ACC112 (cell line): Measurements from ENCODE around the gene ZNF516.
A peak's percentile ranks its signal among the peaks of the same experiment; 100 is the strongest.
"Not testable (repeated sequence)": the region's sequence is repeated elsewhere in the genome, so short reads cannot be mapped to it uniquely, and the experiment has no call there.

ENCODE experiments used
- H2AFZ ChIP-seq: fragments of 200-600 bp; sonication (generic); one replicate; pipeline ENCODE4 v1.6.0; 2017; ENCODE audit warnings: antibody characterized with exemption, low read length; ENCODE audit not compliant: unreplicated experiment
- H3K27ac ChIP-seq: fragments of 200-600 bp; sonication (generic); 2 replicates; pipeline ENCODE4 v1.5.1; 2014; ENCODE audit warnings: low read depth, mild to moderate bottlenecking, antibody characterized with exemption, low read length, moderate library complexity
- H3K27me3 ChIP-seq: fragments of 200-600 bp; sonication (generic); 2 replicates; pipeline ENCODE4 v1.6.1; 2014; ENCODE audit warnings: mild to moderate bottlenecking, antibody characterized with exemption, low read length, moderate library complexity, mixed read lengths; ENCODE audit not compliant: insufficient read depth
- H3K36me3 ChIP-seq: fragments of 200-600 bp; sonication (generic); 2 replicates; pipeline ENCODE4 v1.6.1; 2016; ENCODE audit warnings: mild to moderate bottlenecking, antibody characterized with exemption, low read length, moderate library complexity, mixed read lengths; ENCODE audit not compliant: insufficient read depth
- H3K4me1 ChIP-seq: fragments of 200-600 bp; sonication (generic); one replicate; pipeline ENCODE4 v1.6.1; 2016; ENCODE audit warnings: low read length, mixed read lengths; ENCODE audit not compliant: insufficient read depth, unreplicated experiment, control insufficient read depth
- H3K4me3 ChIP-seq: fragments of 200-600 bp; sonication (generic); 2 replicates; pipeline ENCODE4 v1.5.1; 2014; ENCODE audit warnings: mild to moderate bottlenecking, low read depth, low read length
- H3K79me2 ChIP-seq: fragments of 200-600 bp; sonication (generic); one replicate; pipeline ENCODE4 v1.6.0; 2016; ENCODE audit warnings: low read length; ENCODE audit not compliant: control insufficient read depth, unreplicated experiment, insufficient read depth

The ZNF516 gene, protein sequence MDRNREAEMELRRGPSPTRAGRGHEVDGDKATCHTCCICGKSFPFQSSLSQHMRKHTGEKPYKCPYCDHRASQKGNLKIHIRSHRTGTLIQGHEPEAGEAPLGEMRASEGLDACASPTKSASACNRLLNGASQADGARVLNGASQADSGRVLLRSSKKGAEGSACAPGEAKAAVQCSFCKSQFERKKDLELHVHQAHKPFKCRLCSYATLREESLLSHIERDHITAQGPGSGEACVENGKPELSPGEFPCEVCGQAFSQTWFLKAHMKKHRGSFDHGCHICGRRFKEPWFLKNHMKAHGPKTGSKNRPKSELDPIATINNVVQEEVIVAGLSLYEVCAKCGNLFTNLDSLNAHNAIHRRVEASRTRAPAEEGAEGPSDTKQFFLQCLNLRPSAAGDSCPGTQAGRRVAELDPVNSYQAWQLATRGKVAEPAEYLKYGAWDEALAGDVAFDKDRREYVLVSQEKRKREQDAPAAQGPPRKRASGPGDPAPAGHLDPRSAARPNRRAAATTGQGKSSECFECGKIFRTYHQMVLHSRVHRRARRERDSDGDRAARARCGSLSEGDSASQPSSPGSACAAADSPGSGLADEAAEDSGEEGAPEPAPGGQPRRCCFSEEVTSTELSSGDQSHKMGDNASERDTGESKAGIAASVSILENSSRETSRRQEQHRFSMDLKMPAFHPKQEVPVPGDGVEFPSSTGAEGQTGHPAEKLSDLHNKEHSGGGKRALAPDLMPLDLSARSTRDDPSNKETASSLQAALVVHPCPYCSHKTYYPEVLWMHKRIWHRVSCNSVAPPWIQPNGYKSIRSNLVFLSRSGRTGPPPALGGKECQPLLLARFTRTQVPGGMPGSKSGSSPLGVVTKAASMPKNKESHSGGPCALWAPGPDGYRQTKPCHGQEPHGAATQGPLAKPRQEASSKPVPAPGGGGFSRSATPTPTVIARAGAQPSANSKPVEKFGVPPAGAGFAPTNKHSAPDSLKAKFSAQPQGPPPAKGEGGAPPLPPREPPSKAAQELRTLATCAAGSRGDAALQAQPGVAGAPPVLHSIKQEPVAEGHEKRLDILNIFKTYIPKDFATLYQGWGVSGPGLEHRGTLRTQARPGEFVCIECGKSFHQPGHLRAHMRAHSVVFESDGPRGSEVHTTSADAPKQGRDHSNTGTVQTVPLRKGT

GRCh38 chr18:76495006-76495370 lies at the start of gene ZNF516:
TSS of gene ZNF516 (minus strand) at chr18:76495242. CDS start at chr18:76443054, 52,188 bp downstream.
- Histone ChIP-seq H3K36me3 (no peaks in the 10 kb centered on the region), H3K4me1 (peaks cover 2% of the 10 kb centered on the region), H3K27ac (peak within 1 kb of the TSS; percentile 78), H2AFZ (peak within 1 kb of the TSS; percentile 86), H3K27me3 (no peaks in the 10 kb centered on the region), H3K4me3 (peak within 1 kb of the TSS; percentile 90), H3K79me2 (peaks cover 24% of the 10 kb centered on the region)

- H3K27me3 ChIP-seq, result no peaks in the 10 kb centered on the region
- no peak overlapping the region for H2AFZ ChIP-seq
- H3K4me3 ChIP-seq, result no peak overlapping the region
- no peaks in the 10 kb centered on the region for H3K4me1 ChIP-seq
- H3K36me3 ChIP-seq, result no peaks in the 10 kb centered on the region
- no peaks in the 10 kb centered on the region for H3K79me2 ChIP-seq
- H3K27ac ChIP-seq, result no peak overlapping the region
These were observed 43.8 kb upstream of the ZNF516 start for GRCh38 chr18:76538846-76539245.

DNA sequence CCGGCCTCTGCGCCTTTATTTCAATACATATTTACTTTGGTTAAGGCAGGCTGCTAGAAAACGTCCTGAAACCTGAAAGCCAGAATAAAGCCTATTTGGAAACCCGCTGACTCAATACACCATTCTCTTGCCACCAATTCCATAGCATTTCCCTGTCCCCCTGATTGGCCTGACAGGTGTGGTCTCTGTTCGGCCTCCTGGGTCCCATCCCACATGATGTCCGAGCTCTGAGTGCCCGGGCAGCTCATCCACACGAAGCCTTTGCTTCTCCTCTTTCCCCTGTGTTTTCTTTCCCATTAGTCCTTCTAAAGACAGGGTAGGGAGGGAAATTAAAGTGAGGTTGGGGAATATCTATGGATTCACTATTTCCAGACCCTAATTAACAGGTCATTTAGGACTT lies 42.6 kb upstream of the ZNF516 start:
- Histone ChIP-seq H3K27me3 (no peaks in the 10 kb centered on the region), H3K36me3 (no peaks in the 10 kb centered on the region), H3K4me3 (no peak overlapping the region), H3K79me2 (no peaks in the 10 kb centered on the region), H3K27ac (no peak overlapping the region), H3K4me1 (no peaks in the 10 kb centered on the region), H2AFZ (no peak overlapping the region)

DNA sequence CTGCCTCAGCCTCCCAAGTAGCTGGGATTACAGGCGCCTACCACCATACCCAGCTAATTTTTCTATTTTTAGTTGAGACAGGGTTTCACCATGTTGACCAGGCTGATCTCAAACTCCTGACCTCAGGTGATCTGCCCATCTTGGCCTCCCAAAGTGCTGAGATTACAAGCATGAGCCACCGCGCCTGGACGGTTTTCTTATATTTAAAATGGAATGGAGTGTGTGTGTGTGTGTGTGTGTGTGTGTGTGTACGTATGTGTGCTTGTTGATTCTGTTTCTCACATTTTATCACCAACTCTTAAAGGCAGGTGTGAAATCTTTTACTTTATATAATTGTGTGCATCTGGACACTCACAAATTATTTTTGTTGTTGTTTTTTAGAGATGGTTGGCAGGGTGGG lies 41.6 kb upstream of the ZNF516 start:
- H3K4me1 ChIP-seq, H3K79me2 ChIP-seq, H3K27me3 ChIP-seq, H3K27ac ChIP-seq, H3K36me3 ChIP-seq, H3K4me3 ChIP-seq, H2AFZ ChIP-seq: not testable (repeated sequence)

DNA sequence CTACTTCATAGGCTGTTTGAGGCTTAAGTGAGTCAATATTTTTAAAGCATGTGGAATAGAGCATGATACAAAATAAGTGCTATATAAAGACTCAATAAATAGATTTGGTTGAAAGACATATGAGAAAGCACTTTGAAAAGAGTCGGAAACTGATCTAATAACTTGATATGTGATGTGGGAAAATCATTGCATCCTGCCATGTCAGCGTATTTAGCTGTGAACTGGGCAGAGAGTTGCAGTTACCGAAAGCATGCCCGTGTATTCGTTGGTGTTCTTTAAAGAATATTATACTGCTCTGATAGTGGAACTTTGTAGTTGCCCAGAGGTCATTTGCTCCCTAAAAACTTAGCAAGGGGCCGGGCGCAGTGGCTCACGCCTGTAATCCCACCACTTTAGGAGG lies 37.8 kb upstream of the ZNF516 start:
- Histone ChIP-seq H2AFZ (no peak overlapping the region), H3K4me1 (peaks cover 10% of the 10 kb centered on the region), H3K27me3 (no peaks in the 10 kb centered on the region), H3K36me3 (no peaks in the 10 kb centered on the region), H3K79me2 (no peaks in the 10 kb centered on the region), H3K4me3 (no peak overlapping the region), H3K27ac (no peak overlapping the region)

GRCh38 chr18:76530846-76531245 lies 35.8 kb upstream of the ZNF516 start:
- Histone ChIP-seq H3K4me3 (no peak overlapping the region), H2AFZ (no peak overlapping the region), H3K27me3 (no peaks in the 10 kb centered on the region), H3K79me2 (no peaks in the 10 kb centered on the region), H3K4me1 (peaks cover 13% of the 10 kb centered on the region), H3K27ac (no peak overlapping the region), H3K36me3 (no peaks in the 10 kb centered on the region)

- Histone ChIP-seq H3K27me3 (no peaks in the 10 kb centered on the region), H3K4me1 (peaks cover 15% of the 10 kb centered on the region), H3K79me2 (no peaks in the 10 kb centered on the region), H2AFZ (no peak overlapping the region), H3K27ac (no peak overlapping the region), H3K4me3 (no peak overlapping the region), H3K36me3 (no peaks in the 10 kb centered on the region)
These were observed 35.3 kb upstream of the ZNF516 start for GRCh38 chr18:76530391-76530790.

DNA sequence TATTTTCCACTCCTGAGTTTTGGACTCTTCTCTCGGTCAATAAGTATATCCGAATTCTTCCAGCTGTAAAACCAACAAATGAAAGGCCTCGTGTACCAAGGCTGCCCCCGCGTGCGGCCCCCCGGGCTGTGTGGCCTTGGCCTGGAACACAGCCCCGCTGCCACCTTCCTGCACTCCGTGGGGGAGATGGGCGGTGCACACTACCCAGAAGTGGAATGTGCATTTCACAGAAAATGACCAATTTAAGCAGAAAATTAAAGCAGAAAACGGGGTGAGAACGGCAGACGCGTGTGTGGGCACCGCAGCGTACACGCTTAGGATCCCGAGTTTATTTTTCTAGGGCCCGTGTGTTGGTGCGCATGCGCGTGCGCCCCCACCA lies 34.4 kb upstream of the ZNF516 start:
- peaks cover 15% of the 10 kb centered on the region for H3K4me1 ChIP-seq
- H3K4me3 ChIP-seq, result 0 out of 2 replicates have a peak overlapping the region, but pooled peaks have one; percentile 70
- H3K27me3 ChIP-seq, result no peaks in the 10 kb centered on the region
- H3K36me3 ChIP-seq, result no peaks in the 10 kb centered on the region
- peak overlapping the region; percentile 72 for H2AFZ ChIP-seq
- H3K79me2 ChIP-seq, result no peaks in the 10 kb centered on the region
- H3K27ac ChIP-seq, result no peak overlapping the region; the same call in 1 of the 2 replicates

DNA sequence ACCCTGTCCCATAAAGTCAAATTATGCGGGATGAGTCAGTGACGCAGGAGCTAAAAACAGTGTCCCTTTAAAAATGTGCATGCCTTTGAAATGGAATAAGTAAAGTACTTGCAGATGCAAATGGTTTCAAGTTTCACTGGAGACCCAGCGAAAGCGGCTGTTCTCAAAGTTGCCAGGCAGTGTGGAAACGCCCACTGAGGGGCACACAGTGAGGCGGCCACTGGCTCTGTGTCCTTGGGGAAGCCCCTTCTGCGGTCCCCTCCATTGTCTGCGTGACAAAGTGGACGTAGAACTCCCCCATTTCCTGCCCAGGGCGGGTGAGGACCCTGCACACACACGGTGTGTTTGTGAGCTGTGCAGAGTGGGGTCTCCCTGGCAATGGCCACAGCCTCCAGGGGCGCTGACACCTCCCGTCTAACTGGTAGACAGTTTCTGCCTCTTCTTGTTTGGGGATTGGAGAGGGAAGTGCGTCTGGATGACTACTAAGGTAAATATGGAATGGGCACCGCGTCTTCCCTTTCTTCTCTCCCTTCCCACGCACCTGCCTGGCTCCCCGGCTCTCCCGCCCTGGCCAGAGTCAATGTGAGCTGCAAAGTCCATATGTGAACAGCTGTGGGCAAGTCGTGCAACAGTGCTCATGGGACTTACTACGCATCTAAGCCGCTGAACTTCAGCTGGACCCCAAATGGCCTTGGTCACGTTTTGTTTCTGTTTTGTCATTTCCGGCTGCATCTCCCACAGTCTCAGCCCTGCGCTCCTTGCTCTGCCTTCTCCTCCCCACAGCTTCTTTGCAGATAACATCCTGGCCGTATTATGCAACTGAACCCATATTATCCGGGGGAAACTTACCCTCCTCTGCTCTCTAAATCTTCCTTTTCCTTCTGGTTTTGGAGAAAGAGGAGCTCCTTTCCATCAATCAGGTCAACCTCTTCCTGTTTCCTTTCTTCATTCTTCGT lies 33.7 kb upstream of the ZNF516 start:
- H3K27me3 ChIP-seq, result no peaks in the 10 kb centered on the region
- H3K79me2 ChIP-seq, result no peaks in the 10 kb centered on the region
- peak overlapping the region; percentile 70 for H3K4me3 ChIP-seq
- H3K4me1 ChIP-seq, result peaks cover 15% of the 10 kb centered on the region
- H3K27ac ChIP-seq, result peak overlapping the region; percentile 7; the same call in 1 of the 2 replicates
- H3K36me3 ChIP-seq, result no peaks in the 10 kb centered on the region
- H2AFZ ChIP-seq, result peak overlapping the region; percentile 72

DNA sequence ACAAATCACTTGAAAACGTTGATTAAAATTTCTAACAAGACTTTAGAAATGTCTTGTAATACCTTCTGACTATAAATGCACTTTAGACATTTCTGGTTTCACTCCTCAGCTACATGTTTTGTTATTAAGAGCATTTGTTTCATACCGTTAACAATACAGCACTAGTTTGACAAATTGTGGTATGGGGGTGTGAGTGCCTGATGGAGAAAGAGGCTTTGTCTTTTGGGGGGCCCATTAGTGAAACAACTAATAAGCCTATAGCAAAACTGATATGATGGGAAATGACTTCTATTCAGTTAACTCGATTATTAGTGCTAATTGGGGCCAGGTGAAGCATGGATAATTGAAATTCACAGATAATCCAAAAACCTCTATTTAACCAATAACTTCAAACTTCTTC lies 30.9 kb upstream of the ZNF516 start:
- no peaks in the 10 kb centered on the region for H3K36me3 ChIP-seq
- no peaks in the 10 kb centered on the region for H3K27me3 ChIP-seq
- H2AFZ ChIP-seq, result peak overlapping the region; percentile 76
- no peaks in the 10 kb centered on the region for H3K79me2 ChIP-seq
- peak overlapping the region; percentile 80 for H3K4me3 ChIP-seq
- H3K27ac ChIP-seq, result peak overlapping the region; percentile 73
- peaks cover 15% of the 10 kb centered on the region for H3K4me1 ChIP-seq
